Smooth muscle cell (in vitro differentiated cells): Measurements from ENCODE around the gene FAM124A. TPM values are rescaled to one million over a fixed set of nuclear protein-coding genes. Genes with fewer than 3 reads are reported as not detected.

Experiments
- DNase-seq: peaks from one replicate; lab custom pipeline; 2025; ENCODE audit not compliant: unreplicated experiment; lab: John Stamatoyannopoulos, UW
- H2AFZ ChIP-seq: fragments of 200-600 bp; sonication (generic); 2 replicates; pipeline ENCODE4 v1.6.0; 2016; ENCODE audit warnings: antibody characterized with exemption, low read depth, mild to moderate bottlenecking
- H3F3A ChIP-seq: fragments of 200-600 bp; sonication (generic); 2 replicates; pipeline ENCODE4 v1.6.0; 2017; ENCODE audit warnings: antibody characterized with exemption, low read depth
- H3K27ac ChIP-seq: fragments of 200-600 bp; sonication (generic); 2 replicates; pipeline ENCODE4 v1.5.1; 2016; ENCODE audit warnings: low read depth, mild to moderate bottlenecking
- H3K27me3 ChIP-seq: fragments of 200-600 bp; sonication (generic); 2 replicates; pipeline ENCODE4 v1.6.1; 2016; ENCODE audit warnings: low read depth, mild to moderate bottlenecking
- H3K36me3 ChIP-seq: fragments of 200-600 bp; sonication (generic); 2 replicates; pipeline ENCODE4 v1.5.1; 2016; ENCODE audit warnings: low read depth
- H3K4me1 ChIP-seq: fragments of 200-600 bp; sonication (generic); 2 replicates; pipeline ENCODE4 v1.5.1; 2016; ENCODE audit warnings: low read depth
- H3K4me2 ChIP-seq: fragments of 200-600 bp; sonication (generic); 2 replicates; pipeline ENCODE4 v1.6.0; 2016; ENCODE audit warnings: mild to moderate bottlenecking
- H3K4me3 ChIP-seq: fragments of 200-600 bp; sonication (generic); 2 replicates; pipeline ENCODE4 v1.5.1; 2016; ENCODE audit warnings: mild to moderate bottlenecking
- H3K79me2 ChIP-seq: fragments of 200-600 bp; sonication (generic); 2 replicates; pipeline ENCODE4 v1.6.0; 2016; ENCODE audit warnings: low read depth, mild to moderate bottlenecking
- H3K9ac ChIP-seq: fragments of 200-600 bp; sonication (generic); 2 replicates; pipeline ENCODE4 v1.6.0; 2016; ENCODE audit warnings: low read depth
- H3K9me3 ChIP-seq: fragments of 200-600 bp; sonication (generic); replicated peaks from 2 replicates; pipeline ENCODE4 v1.5.1; 2016; ENCODE audit warnings: low read depth
- H4K20me1 ChIP-seq: fragments of 200-600 bp; sonication (generic); 2 replicates; pipeline ENCODE4 v1.6.0; 2016; ENCODE audit warnings: low read depth
- CTCF ChIP-seq: fragments of 200-600 bp; sonication (generic); IDR thresholded peaks from 2 replicates; pipeline ENCODE4 v1.5.1; 2017; ENCODE audit warnings: borderline replicate concordance, mild to moderate bottlenecking, antibody characterized with exemption; ENCODE audit not compliant: insufficient read depth, poor library complexity, severe bottlenecking
- WGBS: methylation state at CpG from one replicate; pipeline ENCODE4 v1.1.7; 2016; ENCODE audit warnings: low lambda C conversion rate; 5-methylcytosine and 5-hydroxymethylcytosine counted together
- polyA plus RNA-seq: library from polyadenylated mRNA; unstranded; fragments of >200 nt; fragmentation: Nextera tagmentation; extraction: Ambion mirVana; gene quantifications from 2 replicates; pipeline ENCODE4 v1.2.1, GENCODE V29; 2016
- total RNA-seq: library from RNA; depleted of rRNA; stranded (reverse); fragments of >200 nt; gene quantifications from 2 replicates; pipeline ENCODE4 v1.2.3, GENCODE V29; 2014

Gene FAM124A
- total and polyA plus RNA-seq, 2 experiments from 2014 or later = 0.06 TPM; not detected in 1

DNA sequence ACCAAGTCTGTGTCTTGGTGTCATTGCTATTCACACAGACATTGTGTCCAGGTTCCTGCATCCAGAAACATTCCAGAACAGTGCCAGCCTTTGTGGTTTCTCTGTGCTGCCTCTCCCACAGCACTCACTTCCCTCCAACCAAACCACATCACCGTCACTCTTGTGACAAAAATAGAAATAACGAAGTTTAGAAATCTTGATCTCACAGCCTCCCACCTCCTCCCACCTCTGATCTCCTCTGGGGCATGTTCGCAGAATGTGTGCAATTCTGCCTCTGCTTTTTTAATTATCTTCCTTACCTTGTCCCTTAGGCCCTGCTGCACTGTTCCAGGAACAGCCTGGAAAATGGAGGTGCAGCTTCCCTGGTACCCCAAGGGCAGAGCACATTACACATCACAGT lies 108.6 kb downstream of the FAM124A start:
- no peak for DNase-seq
- H3K36me3 ChIP-seq = no peaks in the 10 kb centered on the region
- no peak overlapping the region for H3K9ac ChIP-seq
- H3K4me2 ChIP-seq = peak overlapping the region; percentile 63
- no peaks in the 10 kb centered on the region for H3K27me3 ChIP-seq
- no peaks in the 10 kb centered on the region for H3K79me2 ChIP-seq
- no peaks in the 10 kb centered on the region for H3F3A ChIP-seq
- no peak overlapping the region for H2AFZ ChIP-seq
- no peaks in the 10 kb centered on the region for H4K20me1 ChIP-seq
- TF ChIP-seq CTCF = no peak
- no peak overlapping the region for H3K4me3 ChIP-seq
- no peaks in the 10 kb centered on the region for H3K9me3 ChIP-seq
- WGBS = 41% methylated on average over 3 of the region's 3 CpGs
- H3K27ac ChIP-seq = no peak overlapping the region
- peaks cover 8% of the 10 kb centered on the region for H3K4me1 ChIP-seq

DNA sequence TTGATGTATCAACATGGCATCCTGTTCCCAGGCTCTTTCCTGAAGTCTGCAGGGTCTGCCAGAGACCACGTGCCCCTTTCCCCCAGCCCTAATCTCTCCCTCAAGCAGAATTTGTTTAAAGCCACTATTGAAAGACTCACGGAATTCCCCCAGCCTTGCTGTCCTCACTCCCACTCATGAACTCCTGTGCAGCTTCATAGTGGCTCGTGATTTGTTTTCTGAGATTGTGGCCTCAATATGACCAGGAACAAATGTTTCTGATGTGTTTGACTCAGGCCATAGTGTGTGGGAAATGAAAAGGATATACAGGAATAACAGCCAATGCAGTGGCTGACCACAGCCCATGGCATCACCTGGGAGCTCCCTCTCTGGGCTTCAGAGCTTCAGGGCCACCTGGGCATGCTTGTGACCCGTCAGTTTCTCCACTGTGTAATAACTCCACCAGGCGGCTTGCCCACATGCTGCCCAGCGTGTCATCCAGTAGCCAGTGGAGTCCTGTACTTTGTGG lies 109.2 kb downstream of the FAM124A start:
- no peaks in the 10 kb centered on the region for H3F3A ChIP-seq
- no peak overlapping the region for H3K27ac ChIP-seq
- peaks cover 8% of the 10 kb centered on the region for H3K4me1 ChIP-seq
- no peak overlapping the region for H3K9ac ChIP-seq
- H4K20me1 ChIP-seq = no peaks in the 10 kb centered on the region
- H2AFZ ChIP-seq = no peak overlapping the region
- 66% methylated on average over 6 of the region's 6 CpGs for WGBS
- no peaks in the 10 kb centered on the region for H3K36me3 ChIP-seq
- H3K79me2 ChIP-seq = no peaks in the 10 kb centered on the region
- no peak for TF ChIP-seq CTCF
- no peak overlapping the region for H3K4me2 ChIP-seq
- no peaks in the 10 kb centered on the region for H3K27me3 ChIP-seq
- DNase-seq = no peak
- no peak overlapping the region for H3K4me3 ChIP-seq
- H3K9me3 ChIP-seq = no peaks in the 10 kb centered on the region

DNA sequence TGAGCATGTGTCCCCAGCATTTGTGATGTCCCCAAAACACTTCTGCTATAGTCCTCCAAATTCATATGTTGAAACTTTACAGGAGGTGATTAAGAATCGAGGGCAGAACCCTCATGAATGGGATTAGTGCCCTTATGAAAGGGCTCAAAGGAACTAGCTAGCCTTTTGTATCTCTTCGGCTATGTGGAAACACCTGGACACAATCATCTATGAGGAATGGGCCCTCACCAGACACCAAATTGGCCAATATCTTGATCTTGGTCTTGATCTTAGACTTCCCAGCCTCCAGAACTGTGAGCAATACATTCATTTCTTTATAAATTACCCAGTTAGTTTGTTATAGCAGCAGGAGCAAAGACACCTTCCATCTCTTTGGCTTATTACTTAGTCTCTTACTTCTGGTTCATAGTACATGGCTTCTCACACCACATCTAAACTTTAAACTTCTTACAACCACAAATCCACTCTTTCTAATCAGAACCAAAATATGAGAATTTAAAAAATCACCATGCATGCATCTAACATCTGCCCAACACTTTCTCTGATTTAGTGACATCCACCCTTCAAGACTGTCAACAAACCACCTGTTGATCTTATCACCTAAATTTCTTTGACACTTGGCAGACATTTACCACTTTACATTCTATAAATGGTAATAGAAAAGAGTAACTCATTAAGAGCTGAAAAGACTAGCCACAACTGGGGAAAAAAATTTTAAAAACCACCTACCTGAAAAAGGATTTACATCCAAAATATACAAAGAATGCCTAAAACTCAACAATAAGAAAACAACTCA lies 110.6 kb downstream of the FAM124A start:
- Histone ChIP-seq H3K4me1 (peaks cover 8% of the 10 kb centered on the region), H3K36me3 (no peaks in the 10 kb centered on the region), H3K79me2 (no peaks in the 10 kb centered on the region), H4K20me1 (no peaks in the 10 kb centered on the region), H3K9ac (no peak overlapping the region), H3K9me3 (no peaks in the 10 kb centered on the region), H3K4me3 (no peak overlapping the region), H3K4me2 (no peak overlapping the region), H3F3A (no peaks in the 10 kb centered on the region), H2AFZ (no peak overlapping the region), H3K27ac (no peak overlapping the region), H3K27me3 (no peaks in the 10 kb centered on the region)
- whole genome bisulfite sequencing = 84% methylated on average over 2 of the region's 2 CpGs
- no peak for TF ChIP-seq CTCF
- DNase-seq = no peak

DNA sequence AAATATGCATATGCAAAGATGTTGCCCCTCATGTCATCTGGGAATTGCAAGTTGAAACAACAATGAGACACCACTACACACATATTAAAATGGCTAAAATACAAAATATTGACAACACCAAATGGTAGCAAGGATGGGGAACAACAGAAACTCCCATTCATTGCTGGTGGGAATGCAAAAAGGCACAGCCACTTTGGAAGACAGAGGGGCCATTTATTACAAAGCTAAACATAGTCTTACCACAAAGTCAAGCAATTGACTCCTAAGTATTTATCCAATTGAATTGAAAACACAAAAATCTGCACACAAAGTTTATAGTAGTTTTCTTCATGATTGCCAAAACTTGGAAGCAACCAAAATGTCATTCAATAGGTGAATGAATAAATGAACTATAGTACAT lies 111.2 kb downstream of the FAM124A start:
- Histone ChIP-seq H4K20me1 (no peaks in the 10 kb centered on the region), H3K36me3 (no peaks in the 10 kb centered on the region), H3K4me1 (peaks cover 4% of the 10 kb centered on the region), H3K4me3 (no peak overlapping the region), H2AFZ (no peak overlapping the region), H3K27ac (no peak overlapping the region), H3K9ac (no peak overlapping the region), H3F3A (no peaks in the 10 kb centered on the region), H3K79me2 (no peaks in the 10 kb centered on the region), H3K9me3 (no peaks in the 10 kb centered on the region), H3K4me2 (no peak overlapping the region), H3K27me3 (no peaks in the 10 kb centered on the region)
- DNase-seq = no peak
- no peak for TF ChIP-seq CTCF
